NCI-H128 (cell line): ENCODE results near the gene MYH4.

Experiments
- DNase-seq: peaks from one replicate; lab custom pipeline; 2025; ENCODE audit not compliant: unreplicated experiment; lab: John Stamatoyannopoulos, UW

Gene MYH4

DNA sequence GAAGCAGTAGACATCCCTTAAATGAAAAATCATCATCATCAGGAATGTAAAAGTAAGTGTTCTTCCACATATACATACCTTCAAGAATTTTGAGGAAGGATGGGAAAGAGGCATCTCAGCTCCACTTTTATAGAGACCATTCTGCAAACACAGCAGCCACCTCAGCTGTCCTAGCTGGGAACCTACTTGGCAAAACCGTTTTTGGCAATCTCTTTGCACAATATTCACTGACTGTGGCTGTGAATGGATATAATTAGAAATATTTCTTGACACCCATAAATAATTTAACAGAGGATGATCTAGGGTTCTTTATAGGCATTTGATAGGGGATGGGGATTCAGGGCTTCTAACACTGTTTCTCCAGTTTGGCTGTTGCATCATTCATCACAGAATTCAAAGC lies at the start of gene MYH4:
TSS of gene MYH4 (minus strand) at position 101 of the 400 bp plus-strand sequence. CDS start 2,814 bp downstream, outside the sequence.
- DNase-seq, result no peak

DNA sequence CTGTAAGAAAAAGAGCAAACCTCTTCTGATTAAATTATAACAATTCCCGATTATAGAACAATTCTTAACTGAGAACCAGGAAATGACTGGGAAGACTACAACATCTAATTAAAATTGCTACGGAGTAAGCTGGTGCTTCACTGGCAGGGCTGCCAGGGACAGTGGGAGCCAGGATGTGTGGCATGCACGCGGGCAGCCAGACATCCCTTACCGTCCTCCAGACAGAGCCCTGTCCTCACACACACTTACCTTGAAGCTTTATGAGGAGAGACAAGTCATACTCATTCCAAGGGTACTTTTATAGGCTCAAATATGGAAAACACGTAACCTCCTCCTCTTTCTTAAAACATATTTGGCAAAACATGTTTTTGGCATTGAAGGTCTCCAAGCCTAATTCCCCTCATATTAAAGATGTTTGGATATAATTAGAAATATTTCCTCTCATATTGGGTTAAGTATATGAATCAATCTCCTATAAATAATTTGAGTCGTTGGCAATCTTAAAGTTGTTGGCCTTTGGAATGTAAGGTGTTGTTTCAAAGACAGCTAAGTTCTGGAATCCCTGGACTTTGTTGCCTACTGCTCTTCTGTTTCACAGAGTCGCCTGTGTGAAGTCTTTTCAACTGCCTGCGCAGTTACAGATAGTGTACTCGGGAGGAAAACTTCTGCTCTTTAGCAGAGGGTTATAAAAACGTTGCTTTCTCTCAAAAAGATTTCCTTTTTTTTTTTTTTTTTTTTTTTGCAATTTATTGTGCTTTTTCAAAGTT lies 49.1 kb upstream of the MYH4 start, which contains the start of gene MYH1:
TSS of gene MYH1 (minus strand) at position 272 of the 767 bp plus-strand sequence. CDS start 1,900 bp downstream, outside the sequence.
- DNase-seq, result no peak

DNA sequence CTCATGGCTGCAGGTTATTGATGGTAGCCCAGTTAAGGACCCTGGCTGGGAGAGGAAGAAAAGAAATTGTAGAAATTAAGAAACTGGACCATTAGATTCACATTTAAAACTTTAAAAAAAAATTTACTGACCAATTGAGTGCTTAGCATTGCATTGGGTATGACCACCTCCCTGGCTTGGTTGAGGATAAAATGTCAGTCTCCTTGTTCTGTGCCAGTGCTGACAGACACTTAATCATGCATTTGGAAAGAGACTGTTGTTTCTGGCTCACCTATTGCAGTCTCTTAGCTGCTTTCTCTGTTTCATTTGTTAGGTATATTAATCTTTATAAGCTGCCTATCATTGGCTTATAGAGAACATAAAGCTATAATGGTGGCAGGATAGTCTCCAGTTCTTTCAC lies 47.3 kb upstream of the MYH4 start:
- no peak for DNase-seq

DNA sequence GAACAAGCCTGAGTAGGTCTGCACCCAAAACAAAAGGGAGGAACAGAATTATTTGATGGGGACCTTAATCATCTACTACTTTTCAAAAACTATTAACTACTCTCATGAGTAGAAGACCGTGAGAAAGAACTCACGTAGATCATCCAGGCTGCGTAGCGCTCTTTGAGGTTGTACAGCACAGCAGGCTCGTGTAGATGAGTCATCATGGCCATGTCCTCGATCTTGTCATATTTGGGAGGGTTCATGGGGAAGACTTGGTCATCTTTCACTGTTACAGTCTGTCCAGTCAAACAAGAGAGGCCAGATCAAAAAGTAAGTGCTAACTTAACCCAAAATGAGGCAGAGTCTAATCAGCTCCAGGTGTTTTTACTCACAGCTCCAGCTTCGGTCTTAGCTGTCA lies 46.7 kb upstream of the MYH4 start:
- no peak for DNase-seq

DNA sequence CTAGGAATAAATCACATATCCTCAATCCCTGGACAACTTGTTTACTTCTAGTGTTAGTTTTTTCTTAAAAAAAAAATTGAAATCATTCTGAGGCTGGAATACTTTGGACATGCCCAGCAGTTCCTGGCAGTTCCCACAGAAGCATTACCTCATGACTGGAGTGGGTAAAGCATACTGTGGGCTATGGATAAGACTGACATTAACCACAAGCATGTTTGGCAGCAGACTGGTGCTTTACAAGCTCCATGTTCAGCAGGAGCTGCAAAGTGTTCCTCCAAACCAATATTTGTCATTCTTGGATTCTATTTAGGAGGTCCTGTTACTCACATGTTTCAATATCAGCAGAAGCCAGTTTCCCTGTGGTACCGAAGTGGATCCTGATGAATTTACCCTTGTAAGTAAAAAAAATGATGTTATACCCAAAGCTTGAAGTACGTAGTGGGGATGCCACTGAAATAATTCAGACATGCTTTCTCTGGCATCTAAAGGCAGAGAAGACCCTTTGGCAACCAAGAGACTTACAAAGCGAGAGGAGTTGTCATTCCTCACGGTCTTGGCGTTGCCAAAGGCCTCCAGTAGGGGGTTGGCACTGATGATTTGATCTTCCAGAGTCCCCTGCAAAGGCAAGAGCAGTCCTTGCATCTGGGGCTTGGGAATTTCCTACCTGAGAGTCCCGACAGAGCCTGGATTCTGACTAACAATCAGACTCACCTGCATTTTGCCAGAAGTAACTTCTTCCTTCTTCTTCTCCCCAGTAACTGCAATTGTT lies 44.1 kb upstream of the MYH4 start:
- DNase-seq, result no peak

DNA sequence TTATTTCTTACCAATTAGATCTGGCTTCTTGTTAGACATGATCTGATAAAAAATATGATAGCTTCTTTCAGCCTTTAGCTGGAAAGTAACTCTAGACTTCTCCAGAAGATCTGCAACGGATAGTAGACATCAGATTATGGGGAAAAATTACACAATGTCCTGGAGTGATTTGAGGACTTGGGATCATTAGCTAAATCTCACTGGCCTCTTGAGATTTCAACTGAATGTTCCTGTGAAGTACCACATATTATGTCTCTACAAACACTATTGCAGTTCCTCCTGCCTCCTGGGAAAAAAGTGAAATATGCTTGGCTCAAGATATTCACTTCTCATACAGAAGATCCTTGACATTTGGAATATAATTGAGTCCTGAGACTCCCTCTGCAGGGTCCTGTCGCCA lies 43.5 kb upstream of the MYH4 start:
- no peak for DNase-seq

DNA sequence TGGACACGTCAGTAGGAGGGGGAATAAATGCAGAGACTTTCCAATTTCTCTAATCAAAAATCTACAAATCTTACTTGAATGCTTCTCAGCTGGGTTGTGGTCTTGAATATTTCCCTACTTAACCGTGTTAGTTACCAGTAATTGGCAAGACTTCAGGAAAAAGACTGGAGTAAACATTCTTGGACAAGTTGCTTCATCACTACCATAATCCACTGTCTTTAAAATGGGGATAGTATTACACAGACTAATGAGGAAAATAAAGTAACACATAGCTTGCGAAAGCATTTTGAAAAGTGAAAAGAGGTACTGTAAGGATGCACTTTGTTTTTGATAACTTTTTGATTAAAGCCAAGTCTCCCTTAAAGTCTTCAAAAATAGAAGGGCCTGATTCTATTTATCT lies 30.6 kb upstream of the MYH4 start:
- DNase-seq, result no peak

DNA sequence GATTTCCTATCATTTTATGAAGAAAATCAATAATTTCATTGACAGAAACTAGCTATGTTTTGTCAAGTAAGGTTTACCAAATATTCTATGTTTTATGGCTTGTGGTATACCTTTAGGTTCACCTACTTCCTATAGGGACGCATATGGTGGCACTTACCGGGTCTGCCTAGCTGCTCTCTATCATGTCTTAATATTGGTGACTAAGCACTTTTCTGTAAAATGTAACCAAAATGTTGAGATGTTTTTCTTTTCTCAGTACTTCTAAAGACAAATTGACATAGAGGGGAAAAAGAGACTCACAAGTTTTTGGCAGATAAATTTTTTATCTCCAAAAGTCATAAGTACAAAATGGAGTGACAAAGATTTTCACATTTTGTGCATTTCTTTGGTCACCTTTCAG lies 22.6 kb upstream of the MYH4 start:
- DNase-seq, result no peak

DNA sequence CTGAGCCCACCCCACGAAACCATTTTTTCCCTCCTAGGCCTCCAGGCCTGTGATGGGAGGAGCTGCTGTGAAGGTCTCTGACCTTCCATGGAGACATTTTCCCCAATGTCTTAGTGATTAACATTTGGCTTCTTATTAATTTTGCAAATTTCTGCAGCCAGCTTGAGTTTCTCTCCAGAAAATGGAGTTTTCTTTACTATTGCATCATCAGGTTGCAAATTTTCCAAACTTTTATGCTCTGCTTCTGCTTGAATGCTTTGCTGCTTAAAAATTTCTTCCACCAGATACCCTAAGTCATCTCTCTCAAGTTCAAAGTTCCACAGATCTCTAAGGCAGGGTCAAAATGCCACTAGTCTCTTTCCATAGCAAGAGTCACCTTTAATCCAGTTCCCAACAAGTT lies 12.9 kb upstream of the MYH4 start:
- no peak for DNase-seq

DNA sequence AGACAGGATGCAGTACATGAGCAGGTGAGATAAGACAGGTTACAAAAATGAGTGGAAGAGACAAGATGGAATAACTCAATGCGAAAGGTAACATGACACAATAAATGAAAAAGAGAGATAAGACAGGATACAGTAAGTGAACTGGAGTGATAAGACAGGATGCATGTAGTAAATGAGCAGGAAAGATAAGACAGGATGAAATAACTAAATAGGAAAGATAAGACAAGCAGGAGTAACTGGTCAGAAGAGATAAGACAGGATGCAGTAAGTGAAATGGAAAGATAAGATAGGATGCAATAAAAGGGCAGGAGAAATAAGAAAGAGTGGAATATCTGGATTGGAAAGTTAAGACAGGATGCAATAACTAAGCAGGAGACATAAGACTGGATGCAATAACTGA lies 8.3 kb upstream of the MYH4 start:
- no peak for DNase-seq

DNA sequence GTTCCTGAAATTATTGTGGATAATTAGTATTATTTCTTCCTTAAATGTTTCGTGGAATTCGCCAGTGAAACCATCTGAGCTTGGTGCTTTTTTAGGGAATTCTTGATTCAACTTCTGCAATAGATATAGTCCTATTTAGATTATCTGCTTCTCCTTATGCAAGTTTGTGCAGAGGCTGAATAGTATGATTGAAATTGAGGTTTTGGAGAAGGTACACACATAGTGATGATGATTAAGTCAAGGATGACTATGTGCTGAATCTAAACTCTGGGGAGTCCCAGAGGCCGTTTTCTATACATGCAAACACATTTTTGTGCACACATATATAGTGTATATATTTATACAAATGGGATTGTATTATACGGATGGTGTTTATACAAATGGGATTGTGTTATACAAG lies 5.2 kb upstream of the MYH4 start:
- no peak for DNase-seq

DNA sequence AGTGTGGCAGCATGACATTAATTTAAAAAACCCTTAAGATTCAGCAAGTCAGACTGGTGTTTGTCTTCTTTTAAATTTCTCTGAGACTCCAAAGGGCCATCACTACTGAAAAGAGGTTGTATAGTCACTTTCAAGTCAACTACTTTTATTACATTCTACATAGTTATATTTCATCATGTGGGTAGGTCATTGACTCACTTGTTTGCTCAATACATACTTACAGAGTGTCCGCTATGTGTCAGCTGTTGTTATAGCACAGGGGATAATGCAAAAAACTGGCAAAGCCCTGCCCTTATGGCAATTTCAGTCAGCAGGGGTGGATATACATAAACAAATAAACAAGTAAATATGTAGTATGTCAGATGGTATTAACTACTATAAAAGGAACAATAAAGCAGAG lies 2.5 kb upstream of the MYH4 start:
- DNase-seq, result no peak

DNA sequence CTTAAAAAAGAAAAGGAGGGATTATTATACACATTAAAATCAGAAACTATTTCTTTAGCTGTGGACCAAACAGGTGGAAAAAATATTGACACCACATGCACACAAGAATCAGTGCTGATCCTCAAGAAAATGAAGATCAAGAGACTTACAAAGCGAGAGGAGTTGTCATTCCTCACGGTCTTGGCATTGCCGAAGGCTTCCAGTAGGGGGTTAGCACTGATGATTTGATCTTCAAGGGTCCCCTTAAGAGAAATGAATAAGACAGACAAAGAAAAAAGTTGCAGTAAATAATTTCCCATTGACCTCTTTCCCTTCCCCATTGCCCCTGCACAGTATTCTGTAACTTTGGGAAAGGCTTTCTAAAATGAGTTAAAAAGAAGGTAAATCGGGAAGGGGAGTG lies 6.0 kb downstream of the MYH4 start:
- no peak for DNase-seq

DNA sequence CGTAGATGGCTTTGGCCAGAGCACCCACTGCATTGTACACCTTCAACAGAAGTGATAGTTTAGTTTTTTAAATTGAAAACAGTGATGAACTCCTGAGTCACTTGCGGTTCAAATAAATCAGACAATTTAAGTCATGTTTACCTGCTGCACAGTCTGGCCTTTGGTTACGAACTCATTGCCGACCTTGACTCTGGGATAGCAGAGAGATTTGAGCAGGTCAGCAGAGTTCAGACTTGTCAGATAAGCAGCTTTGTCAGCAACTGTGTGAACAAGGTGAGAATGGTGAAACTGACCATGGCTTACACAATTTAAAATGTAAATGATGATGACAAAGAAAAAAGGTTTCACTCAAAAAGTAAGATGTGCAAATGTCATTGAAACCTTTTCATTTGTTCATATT lies 9.3 kb downstream of the MYH4 start:
- DNase-seq, result no peak

DNA sequence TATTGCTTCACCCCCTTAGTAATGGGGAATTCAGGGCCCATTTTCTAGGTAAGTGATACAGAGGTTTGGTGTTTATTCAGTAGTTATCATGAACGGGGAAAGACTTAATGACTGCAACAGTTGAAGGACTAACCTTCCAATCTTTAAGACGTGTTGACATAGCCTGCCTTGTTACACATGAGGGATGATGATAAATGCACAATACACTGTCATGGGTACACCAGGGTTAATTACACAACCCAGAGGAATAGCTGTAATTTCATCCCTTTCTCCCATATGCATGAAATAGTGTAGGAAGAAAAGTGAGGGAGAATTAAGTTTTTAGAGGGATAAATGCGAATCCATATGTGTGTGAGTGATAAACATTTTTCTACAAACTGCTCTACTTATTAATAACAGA lies 10.7 kb downstream of the MYH4 start:
- no peak for DNase-seq

DNA sequence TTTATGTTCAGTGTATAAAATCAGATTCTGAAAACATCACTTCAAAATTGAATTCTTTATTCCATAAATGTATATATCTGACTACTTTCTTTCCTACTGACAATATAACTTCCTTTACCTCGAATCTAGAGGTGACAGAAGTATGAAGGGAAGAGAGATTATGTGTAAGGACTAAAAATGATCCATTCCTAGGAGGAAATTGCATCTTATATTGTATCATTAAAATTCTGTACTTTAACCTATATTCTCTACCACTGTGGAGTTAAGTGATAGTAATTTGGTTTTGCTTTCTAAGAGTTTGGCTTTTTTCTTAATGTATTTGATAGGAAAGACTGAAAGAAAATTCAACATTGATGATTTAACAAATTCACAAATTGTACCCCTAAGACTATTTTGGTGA lies 11.4 kb downstream of the MYH4 start:
- no peak for DNase-seq

DNA sequence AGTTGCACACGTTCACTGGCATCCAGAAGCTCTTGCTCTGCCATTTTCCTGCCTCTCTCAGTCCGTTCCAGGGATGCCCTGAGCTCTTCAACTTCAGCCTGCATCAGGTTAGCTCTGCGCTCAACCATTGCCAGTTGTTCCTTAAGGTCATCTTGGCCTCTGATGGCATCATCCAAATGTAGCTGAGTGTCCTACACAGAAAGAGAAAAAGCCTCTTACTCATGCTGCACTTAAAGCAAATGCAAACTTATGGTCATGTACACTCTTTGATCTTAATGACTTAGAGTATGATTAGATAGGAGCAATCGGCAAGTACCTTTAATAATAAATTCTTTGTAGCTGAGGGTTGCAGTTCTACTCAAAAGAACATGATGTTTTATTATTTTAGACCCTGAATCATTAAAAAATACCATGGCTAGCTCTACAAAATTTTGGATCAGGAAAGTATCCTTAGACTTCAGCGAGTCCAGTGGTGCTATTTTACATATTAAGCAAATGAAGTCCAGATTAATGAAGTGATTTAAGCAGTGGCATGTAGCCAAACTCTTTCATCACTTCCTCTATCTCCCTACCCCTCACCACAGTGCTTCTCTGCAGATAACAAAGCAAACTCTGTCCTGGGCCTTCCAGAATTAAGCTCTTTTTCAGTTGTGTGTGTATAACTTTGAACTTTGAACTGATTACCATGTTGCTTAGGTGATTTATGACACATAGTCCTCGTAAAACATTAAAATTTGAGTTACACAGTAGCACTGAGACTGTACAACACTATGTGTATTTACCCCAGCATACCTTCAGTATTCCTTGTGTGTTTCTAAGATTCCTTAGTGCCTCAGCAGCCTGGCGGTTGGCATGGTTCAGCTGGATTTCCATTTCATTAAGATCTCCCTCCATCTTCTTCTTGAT lies 22.1 kb downstream of the MYH4 start:
- no peak for DNase-seq

DNA sequence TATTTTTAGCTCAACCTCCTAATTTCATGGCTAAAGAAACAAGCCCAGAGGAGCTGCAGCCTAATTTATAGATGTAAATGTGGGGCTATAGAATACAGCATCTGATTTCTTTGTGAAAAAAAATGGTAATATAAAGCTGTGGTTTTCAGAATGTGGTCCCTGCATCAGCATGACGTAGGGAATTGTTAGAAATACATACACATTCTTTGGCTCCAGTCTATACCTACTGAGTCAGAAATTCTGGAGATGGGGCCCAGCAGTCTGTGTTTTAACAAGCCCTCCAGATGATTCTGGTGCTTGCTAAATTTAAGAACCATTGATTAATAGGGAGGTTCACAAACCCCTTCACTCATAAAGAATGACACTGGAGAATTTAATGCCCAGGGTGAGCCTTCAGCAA lies 29.5 kb downstream of the MYH4 start:
- no peak for DNase-seq

DNA sequence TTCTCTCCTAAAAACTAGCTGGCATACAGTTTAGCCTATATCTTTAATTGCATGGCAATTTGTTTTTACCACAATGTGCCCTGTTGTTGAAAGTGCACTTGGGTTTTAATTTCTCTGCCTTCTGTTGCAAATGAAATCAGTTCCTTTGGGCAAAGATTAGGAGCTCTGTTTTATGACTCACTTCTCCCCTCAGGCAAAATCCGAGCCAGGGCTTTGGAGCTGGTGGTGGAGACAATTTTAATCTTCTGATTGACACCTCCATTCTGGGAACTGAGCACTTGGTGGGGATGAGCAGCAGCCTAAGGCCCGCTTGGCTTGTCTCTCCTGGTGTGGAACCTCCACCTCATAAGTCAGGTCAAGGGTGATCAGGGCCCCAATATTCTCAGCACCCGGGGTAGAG lies 34.3 kb downstream of the MYH4 start:
- no peak for DNase-seq

DNA sequence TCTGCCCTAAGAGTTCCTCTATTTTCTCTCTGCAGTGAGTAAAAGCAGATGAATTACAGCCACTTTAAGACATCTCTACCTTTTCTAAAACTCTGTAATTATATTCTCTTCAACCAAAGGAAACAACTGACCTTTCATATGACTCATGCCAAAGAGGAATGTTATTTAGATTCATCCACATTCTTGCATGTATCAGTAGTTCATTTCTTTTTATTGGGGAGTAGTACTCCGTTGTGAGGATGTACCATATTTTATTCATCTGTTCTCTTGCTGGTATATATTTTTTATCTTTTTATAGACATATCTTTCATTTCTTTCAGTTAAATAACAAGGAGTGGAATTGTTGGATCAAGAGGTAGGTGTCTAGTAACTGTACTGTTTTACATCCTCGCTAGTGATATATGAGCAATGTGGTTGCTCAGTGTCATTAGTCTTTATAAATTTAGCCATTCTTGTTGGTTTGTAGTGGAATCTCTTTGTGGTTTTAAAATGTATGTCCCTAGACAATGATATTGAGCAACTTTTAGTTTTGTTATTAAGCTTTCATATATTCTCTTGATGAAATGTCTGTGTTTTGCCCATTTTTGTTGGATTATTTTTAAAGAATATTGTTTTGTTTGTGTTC lies 39.8 kb downstream of the MYH4 start:
- DNase-seq, result no peak

DNA sequence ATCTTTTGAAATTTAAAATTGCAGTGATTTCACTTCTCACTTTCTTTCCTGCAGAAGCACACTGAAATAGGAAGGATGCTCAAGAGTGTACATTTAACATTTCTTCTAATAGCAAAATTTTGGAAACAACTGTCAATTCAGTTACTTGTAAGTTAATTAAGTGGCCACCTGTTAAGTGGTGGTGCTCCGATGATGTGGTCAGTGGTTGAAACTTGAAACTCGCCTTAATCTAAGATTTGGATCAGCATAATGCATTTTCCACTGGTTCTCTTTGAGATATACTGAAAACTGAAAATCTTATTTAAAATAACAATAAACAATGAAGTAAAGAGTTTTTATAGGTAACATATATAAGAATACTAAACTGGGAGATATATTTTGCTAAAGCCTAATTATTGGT lies 40.6 kb downstream of the MYH4 start:
- DNase-seq, result no peak
